T-helper 2 cell treated with Interferon-gamma antibody and Interleukin-4, amounts not matched to agents 100 ng/mL and 5 ng/mL, for 36 hours (primary cell): ENCODE data around the gene SLC29A2. TPM values are rescaled to one million over a fixed set of nuclear protein-coding genes. Genes with fewer than 3 reads are reported as not detected.

ENCODE experiments used
- intact Hi-C: fragments of 100-400 bp; cut with micrococcal nuclease; formaldehyde crosslinking; loops from one replicate; pipeline ENCODE4 v1.15.1; 2023
- total RNA-seq: library from RNA; stranded (reverse); gene quantifications from 2 replicates; pipeline ENCODE4 v1.2.3, GENCODE V29; 2022

Gene SLC29A2, protein sequence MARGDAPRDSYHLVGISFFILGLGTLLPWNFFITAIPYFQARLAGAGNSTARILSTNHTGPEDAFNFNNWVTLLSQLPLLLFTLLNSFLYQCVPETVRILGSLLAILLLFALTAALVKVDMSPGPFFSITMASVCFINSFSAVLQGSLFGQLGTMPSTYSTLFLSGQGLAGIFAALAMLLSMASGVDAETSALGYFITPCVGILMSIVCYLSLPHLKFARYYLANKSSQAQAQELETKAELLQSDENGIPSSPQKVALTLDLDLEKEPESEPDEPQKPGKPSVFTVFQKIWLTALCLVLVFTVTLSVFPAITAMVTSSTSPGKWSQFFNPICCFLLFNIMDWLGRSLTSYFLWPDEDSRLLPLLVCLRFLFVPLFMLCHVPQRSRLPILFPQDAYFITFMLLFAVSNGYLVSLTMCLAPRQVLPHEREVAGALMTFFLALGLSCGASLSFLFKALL
- 8.0 and 8.1 TPM in 2 replicates for total RNA-seq

DNA sequence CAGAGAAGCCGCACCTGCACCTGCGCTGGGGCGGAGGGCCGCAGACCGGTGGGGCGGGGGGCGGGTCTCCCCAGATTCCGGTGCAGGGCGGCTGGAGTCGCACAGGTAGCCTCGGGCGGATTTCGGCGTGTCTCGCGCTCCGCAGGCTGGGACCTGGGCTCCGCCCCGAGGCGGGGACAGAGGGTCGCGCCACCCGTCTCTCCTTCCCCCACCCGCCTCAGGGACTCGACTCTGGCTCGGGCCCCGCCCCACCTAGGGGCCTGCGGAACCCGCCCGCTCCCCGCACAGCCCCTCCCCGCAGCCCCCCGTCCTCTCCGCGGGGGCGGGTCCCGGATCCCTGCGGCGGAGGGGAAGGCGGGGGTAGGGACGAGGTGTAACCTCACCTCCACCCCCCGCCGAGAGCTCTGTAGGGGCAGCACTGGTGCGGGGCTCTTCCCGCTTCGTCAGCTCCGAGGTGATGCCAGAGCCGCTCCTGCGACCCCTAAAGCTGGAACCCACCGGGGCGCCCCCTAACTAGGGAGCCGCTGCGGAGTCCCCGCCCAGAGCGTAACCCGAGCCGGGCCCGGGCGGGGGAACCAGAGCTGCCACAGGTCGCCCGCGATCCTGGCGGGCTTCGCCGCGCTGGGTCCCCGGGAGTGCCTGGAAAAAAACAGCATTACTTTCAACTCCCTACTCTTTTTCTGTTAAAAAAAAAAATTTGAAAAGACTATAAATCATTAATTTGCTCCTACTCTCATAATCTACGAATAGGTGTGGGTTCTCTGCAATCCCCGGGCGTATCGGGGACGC lies at the start of gene SLC29A2:
Gene SLC29A2, minus strand, starts transcription at position 134 of the 789 bp plus-strand sequence. CDS start 169 bp downstream, outside the sequence.
- intact Hi-C loops, result loop anchor here (1.0 kb wide), 1 partner anchor 24 kb away; no protein-coding TSS in a partner anchor

DNA sequence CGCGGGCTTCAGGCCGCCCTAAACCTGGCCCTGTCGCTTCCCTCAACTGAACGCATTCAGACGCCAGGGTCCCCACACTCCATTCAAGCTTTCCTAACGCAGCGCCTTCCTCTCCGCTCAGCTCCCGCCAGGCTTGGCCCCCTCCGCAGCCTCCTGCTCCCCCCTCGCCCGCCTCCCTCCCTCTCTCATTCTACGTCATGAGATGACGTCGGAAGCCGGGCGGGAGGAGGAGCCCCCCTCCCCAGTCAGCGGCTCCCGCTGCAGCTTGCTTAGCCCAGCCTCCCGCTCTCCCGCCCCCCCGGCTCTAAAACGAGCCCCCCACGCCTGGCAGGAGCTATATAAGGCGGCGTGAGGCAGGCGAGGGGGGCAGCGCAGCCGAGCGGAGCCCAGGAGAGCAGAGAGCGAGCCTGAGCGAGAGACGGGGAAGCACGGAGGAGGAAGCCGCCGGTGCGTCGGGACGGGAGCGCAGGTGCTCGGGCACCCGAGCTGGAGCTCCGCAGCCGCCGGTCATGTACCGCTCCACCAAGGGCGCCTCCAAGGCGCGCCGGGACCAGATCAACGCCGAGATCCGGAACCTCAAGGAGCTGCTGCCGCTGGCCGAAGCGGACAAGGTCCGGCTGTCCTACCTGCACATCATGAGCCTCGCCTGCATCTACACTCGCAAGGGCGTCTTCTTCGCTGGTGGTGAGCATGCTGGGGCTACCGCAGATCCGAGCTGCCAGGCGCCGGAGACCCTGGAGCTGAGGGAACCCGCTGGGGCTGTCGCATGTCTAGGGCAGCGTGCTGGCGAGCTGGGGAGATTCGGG lies 49.3 kb upstream of the SLC29A2 start, which contains the start of gene NPAS4:
Gene NPAS4, plus strand, starts transcription at position 365 of the 806 bp plus-strand sequence. Its CDS starts 145 bp downstream, at position 510.
- intact Hi-C loops, result loop anchor here (1.0 kb wide), 2 partner anchors 13 to 17 kb away; partner anchors contain the start of gene MRPL11

DNA sequence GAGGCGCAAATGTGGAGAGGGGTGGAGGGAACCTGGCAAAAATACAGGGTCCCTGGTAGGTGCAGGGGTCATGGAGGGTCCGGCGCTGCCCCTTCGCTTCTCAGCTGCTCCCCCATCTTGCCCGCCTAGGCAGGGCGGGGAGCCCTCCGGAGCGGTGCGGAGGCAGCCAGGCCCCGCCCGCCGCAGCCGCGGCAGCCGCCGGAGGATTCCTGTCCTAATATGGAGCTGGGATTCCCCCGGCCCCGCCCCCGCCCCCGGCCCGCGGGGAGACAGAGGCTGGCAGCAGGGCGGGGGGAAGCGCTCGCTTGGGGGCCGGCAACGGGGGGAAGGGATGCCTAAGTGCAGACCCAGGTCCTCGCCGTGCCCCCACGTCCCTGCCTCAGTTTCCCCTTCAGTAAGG lies 48.3 kb upstream of the SLC29A2 start:
- intact Hi-C loops, result no loop called here

DNA sequence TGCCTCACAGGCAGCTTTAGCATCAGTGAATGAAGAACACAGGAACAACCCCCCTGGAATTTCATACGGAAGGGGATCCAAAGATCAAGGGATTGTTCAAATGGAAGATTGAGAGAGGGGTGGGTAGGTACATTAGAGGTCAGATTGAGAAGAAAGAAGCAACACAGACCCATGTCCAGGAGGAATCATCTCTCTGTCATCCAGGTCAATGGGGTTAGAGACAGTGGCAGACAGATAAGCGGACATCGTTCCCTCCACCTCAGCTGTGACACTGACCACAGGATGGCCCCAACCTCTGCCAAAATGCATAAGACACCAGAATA lies 47.4 kb upstream of the SLC29A2 start:
- intact Hi-C loops, result no loop called here

DNA sequence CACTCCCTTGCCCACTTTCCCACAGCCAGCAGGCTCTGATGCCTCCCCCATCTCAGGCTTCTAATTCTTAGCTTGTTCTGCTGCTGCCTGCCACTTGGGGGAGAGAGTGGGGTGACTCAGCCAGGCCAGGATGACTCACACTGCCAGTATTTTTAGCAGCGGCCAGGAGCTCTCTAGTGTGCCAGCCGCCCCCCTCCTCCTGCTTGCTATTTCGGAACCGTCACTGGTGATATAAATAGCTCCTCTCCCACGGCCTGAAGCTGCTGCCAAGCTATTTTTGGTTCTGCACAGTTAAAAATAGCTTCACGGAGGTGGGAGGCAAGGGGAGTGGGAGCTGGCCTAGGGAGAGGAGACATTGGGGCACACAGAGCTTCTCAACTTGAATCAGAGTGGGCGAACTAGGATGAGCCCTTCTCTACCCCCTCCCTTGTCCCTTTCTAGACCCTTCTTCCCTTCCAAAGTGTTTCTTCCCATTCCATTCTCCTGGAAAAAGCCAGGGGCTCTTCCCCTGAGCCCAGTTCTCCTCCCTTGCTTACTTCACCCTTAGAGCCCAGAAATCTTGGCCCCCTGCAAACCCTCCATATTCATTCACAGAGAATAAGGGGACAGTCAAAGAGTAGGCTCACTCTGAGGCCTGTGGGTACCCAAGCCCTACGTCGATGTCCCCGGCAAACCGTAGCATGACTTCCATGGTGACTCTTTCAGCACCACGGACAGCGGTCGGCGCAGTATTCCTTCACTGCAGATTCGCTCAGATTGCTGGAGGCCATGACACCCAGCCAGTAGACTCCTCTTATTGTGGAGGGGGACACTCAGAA lies 46.8 kb upstream of the SLC29A2 start:
- intact Hi-C loops, result no loop called here

DNA sequence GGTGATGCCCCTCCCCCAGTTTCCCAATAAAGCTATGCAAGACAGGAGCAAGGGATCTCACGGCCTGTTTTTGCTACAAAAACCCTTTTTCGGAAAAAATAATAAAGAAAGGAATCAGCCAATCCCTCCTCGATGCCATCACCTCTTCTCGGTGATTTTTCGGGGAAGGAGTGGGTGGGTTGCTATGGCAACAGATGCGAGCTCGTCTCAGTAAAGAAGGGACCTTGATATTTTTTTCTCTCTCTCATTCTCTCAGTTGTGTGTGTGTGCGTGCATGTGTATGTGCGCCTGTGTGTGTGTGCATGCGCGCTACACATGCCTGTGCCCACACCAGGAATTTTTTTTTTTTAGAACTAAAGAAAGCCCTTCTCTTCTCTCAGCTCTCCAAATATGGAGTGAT lies 45.4 kb upstream of the SLC29A2 start:
- intact Hi-C loops, result no loop called here

DNA sequence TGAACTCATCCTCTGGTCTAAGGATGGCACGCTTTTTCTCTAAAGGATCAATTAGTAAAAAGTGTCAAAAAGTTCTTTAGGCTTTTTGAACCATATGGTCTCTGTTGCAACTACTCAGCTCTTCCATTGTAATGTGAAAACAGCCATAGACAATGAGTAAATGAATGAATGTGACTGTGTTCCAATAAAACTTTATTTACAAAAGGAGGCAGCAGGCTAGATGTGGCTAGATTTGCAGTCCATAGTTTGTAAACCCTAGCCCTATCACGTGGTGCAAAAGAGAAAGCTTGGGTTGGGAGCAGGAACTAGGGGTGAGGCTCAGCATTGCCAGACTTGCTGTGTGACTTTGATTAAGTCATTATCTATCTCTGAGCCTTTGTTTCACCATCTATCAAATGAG lies 43.9 kb upstream of the SLC29A2 start:
- intact Hi-C loops, result no loop called here

DNA sequence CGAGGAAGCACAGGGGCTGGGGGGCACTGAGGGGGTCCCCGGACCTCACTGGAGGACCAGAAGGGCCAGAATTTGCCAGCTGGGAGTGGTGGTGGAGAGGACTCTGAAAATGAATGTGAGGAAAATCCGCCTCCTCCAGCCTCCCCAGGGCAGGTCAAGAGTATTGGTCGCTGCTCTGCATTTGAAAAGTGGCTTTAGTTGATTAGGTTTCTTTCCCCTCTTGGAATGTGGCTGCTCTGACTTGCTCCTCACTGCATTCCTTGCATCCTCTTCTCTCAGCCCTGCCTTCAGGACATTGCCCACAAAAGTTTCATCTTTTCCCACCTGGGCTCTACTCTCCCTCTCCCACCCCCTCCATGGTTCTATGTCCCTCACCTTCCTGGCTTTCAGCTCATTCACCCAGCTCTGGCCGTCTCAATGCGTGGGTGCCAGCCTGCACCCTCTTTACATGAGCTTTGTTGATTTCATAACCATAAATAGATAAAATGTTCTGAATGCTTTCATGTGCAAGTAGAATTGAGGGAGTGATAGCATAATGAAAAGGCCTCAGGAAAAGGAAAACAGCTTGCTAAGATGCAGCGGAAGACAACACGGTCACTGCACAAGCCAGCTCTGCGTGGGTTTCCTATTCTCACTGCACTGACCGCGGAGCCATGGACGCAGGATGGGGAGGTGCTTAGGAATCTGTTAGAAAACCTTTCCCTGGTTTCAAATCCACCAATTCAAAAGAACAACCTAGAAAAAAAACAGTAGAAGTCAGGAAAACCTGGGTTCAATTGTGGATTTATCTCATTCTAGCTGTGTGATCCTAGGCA lies 42.8 kb upstream of the SLC29A2 start:
- intact Hi-C loops, result no loop called here

DNA sequence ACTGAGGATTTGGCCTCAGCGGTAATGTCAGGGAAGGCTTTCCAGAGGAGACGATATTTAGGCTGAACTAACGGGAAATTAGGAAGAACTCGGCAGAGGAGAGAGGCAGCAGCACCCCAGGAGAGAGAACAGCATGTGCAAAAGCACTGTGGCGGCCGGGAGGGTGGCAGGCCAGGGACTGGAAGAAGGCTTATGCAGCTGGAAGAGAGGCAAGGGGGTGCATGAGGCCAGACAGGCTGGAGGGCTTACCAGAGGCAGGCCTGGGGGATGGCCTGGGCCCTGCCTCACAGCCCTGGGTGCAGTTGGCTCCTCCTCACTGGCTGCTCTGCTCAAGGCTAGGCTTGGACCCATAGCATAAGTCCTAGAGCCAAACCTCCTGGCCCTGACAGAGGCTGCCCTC lies 41.6 kb upstream of the SLC29A2 start:
- intact Hi-C loops, result no loop called here

DNA sequence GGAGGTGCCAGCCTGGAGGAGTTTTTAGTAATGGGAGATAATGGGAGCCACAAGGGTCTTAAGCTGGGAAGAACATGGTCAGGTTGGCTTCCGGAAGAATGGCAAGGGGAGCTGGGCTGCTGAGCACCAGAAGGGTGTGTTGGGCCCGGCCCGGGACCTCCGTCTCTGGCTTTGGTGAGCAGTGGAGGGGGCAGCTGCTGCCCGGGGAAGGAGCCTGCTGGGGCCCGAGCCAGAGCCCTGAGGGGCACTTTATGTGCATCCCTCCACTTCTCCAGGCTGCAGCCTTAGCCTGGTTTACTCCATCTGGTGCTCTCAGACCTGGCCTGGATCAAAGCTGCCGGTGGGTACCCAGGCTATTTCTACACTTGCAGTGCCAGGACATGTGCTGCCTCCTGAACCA lies 40.5 kb upstream of the SLC29A2 start:
- intact Hi-C loops, result no loop called here

DNA sequence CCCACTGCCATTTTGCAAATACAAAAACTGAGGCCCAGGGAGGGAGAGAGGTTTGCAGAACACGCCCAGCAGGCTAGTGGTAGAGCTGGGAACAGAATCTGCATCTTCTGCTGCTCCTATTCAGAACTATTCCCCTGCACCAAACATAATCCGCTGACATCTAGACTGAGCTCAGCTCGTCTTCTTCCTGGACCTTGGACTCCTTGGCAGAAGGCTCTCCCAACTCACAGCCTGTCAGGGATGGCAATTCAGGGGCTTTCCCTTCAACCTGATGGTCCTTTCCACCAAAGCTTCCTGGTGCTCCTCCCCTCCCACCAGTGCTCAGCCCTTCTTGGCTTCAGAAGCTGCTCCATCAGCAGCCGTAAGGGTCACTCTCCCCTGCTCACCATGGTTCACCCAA lies 39.8 kb upstream of the SLC29A2 start:
- intact Hi-C loops, result no loop called here

DNA sequence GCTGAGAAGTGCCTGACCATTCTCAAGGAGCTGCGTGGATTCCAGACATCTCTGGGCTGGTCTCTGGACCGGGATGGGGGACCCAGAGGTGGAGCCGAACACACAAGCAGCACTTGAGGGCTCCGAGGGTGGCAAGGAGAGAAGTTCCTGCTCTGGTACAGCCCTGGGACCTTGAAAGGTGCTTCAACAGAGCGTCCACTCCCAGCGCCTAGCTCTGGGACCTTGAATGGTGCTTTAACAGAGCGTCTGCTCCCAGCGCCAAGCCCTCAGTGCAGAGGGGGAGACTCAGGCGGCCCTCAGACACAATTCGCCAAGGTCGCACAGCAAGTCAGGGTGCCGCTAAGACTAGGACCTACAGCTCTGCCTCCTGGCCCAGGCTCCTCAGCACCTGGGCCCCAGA lies 38.6 kb upstream of the SLC29A2 start:
- intact Hi-C loops, result no loop called here

DNA sequence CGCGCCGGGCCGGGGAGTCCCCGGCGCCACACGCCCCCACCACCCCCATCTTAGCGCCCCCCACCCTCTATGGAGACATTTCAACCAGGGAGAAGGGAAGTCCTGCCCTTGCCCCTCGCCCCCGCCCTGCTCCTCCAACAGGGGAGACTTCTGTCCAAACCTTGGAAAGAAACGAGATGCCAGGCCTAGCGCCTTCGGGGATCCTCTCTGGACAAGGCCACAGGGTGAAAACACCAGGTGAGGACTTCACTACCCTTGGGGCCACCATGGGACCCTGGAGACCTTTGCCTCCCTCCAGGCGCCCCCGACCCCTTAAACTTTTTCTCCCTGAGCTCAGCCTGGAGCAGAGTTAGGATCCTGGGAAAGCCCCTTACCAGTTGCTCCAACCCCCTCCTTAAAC lies 37.7 kb upstream of the SLC29A2 start:
- intact Hi-C loops, result loop anchor here (2.0 kb wide), 1 partner anchor 30 kb away; the partner anchor contains the start of gene MRPL11

DNA sequence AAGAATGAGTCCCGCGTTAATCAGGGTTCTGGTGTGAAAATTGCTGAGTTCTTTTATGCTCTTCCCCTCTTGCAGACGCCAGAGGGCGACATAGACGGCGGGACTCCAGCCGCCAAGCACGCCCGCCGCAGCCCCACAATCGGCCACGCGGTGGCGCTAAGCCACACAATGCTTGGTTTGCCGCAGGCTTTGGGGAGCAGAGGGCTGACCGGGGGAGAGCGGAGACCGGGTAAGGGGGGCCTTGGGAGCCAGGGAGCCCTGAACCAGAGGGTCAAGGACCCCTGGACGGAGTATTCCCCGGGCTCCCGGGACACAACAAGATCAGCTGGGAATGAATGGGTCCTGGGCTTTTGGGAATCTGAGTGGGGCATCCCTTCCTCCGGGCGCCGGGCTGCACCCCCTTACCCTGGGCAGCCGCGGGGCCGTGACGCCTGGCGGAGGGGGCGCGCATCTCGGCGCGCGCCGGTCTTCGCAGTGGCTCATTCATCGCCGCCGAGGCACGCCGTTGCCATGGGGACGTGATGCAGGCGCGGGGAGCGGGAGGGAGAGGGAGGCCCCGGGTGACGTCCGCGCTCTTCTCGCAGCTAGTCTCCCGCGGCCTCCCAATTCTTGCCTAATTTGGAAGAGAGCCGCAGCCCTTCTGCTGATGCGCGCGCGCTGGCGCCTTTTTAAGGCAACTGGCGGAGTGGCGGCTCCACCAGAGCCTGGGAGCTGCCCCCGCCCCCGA lies 37.1 kb upstream of the SLC29A2 start:
- intact Hi-C loops, result loop anchor here (1.0 to 2.0 kb wide), 5 partner anchors 13 to 270 kb away; partner anchors contain the start of genes DPP3, MRPL11 and NPAS4

DNA sequence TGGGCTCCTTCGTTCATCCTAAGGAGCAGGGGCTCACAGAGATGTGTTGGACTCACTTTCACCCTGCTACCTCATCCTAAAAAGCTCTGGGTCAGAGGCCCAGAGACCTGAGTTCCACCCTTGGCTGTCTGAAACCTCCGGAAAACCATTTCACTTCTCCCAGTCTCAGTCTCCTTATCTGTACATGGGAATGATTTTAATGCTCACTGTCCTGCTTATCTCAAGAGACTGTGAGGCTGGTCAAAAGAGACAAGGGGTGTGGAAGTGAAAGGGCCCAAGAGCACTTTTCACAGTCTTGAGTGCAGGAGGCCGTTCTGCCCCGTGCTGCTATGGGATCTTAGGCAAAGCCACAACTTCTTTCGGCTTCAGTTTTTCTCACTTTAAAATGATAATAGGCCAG lies 36.1 kb upstream of the SLC29A2 start:
- intact Hi-C loops, result loop anchor here (1.0 to 2.0 kb wide), 5 partner anchors 14 to 271 kb away; partner anchors contain the start of genes DPP3, MRPL11 and NPAS4

DNA sequence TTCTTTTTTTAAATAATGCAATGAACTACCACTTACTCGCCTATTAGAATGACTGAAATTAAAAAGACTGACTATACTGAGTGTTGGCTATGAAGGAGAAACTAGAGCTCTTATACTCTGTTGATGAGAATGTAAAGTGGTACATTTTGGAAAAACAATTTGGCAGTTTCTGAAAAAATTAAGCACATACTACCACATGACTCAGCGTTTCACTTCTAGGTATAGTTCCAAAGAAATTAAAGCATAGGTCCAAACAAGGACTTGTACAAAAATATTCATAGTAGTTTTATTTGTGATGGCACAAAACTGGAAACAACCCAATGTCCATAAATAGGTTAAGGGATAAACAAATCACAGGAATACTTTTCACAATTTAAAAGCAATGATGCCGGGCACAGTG lies 22.4 kb upstream of the SLC29A2 start:
- intact Hi-C loops, result no loop called here

DNA sequence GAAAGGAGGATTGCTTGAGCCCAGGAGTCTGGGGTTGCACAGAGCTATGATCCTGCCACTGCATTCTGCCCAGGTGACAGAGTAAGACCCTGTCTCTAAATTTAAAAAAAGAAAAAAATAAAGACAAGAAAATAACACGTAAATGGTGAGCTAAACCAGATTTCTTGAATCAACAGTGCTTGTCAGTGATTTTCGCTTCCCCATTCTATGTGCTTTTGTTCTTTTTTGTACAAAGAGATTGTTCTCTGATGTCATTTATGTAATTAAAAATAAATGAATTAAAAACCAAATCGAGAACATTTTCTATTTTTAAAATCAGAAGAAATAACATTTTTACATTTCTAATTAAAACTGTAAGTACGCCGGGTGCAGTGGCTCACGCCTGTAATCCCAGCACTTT lies 19.8 kb upstream of the SLC29A2 start:
- intact Hi-C loops, result no loop called here

DNA sequence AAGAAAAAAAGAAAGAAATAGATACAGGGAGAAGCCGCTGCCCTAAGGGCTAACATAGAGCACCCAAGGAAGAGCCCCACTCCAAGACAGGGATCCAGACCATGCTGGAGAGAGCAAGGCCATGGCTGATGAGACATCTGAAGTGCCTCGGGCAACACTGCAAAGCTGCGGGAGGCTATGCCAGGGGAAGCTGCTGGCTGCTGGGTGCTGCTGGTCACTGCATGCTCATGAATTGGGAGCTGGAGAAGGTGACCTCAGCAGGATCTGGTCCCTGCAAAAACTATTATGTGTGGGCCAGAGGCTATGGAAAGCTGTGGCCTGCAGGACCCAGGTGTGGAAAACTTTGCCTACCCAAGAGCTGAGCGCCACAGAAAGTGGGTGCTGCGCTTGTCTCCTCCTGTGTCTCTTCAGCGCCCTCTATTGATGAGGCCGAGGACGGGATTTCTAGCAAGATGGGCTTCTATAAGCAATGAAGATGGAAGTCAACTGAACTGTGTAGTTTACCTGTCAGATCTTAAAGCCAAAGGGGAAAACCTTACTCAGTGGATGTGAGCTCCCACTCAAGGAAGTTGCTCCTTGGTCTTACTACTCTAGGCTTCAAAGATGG lies 17.3 kb upstream of the SLC29A2 start:
- intact Hi-C loops, result loop anchor here (1.0 kb wide), 1 partner anchor 78 kb away; no protein-coding TSS in a partner anchor
